Gastrocnemius medialis (tissue), 4 donors: ENCODE results near the gene TCN2. TPM values are rescaled to one million over a fixed set of nuclear protein-coding genes. Genes with fewer than 3 reads are reported as not detected.
"Not testable (repeated sequence)": the region's sequence is repeated elsewhere in the genome, so short reads cannot be mapped to it uniquely, and the experiment has no call there.

Experiments
- ATAC-seq, 2 donors: fragments of 150-250 bp; one replicate each; pipeline ENCODE4 v1.9.1; 2016
- DNase-seq, 2 donors: peaks; one replicate each; pipeline ENCODE4 v3.0.0-alpha.2; 2019
- H3K27ac ChIP-seq, 4 donors: fragments of 200-600 bp; sonication (generic); 1 replicate in 1 of 4; 2 replicates in 3 of 4; pipeline ENCODE4 v1.5.1; 2016 to 2018; ENCODE audit warnings: mild to moderate bottlenecking in 2 of 4, moderate library complexity in 1 of 4
- H3K27me3 ChIP-seq, 3 donors: fragments of 200-600 bp; sonication (generic) in 2 of 3; 1 replicate in 1 of 3; 2 replicates in 2 of 3; pipeline versions ENCODE4 v1.5.1 to v1.6.0; 2016 to 2019; ENCODE audit warnings: mild to moderate bottlenecking in 1 of 3, moderate library complexity in 1 of 3
- H3K36me3 ChIP-seq, 2 donors: fragments of 200-600 bp; sonication (generic) in 1 of 2; one replicate each; pipeline ENCODE4 v1.5.1; 2017 to 2018
- H3K4me1 ChIP-seq, 2 donors: fragments of 200-600 bp; sonication (generic) in 1 of 2; one replicate each; pipeline ENCODE4 v1.5.1; 2016 to 2017; ENCODE audit warnings: mild to moderate bottlenecking in 2 of 2
- H3K4me3 ChIP-seq, 4 donors: fragments of 200-600 bp; sonication (generic) in 3 of 4; 1 replicate in 1 of 4; 2 replicates in 3 of 4; pipeline ENCODE4 v1.5.1; 2016 to 2019; ENCODE audit warnings: mild to moderate bottlenecking in 2 of 4
- H3K9me3 ChIP-seq, 3 donors: fragments of 200-600 bp; sonication (generic) in 2 of 3; 1 replicate in 1 of 3; 2 replicates in 2 of 3; pipeline ENCODE4 v1.5.1; 2016 to 2019
- POLR2A ChIP-seq, 2 donors: fragments of 450-650 bp; IDR thresholded peaks; one replicate each; pipeline ENCODE4 v1.6.1; 2017; ENCODE audit warnings: antibody characterized with exemption in 2 of 2, mild to moderate bottlenecking in 2 of 2, moderate library complexity in 2 of 2
- in situ Hi-C, 4 donors: fragments of 200-750 bp; cut with MboI; loops; one replicate each; pipeline versions ENCODE4 v1.15.0 to v1.8.0; 2017; ENCODE audit warnings: low sequenced_read_pairs in 4 of 4
- intact Hi-C: fragments of 100-400 bp; cut with DNase I; formaldehyde crosslinking; loops from one replicate; pipeline ENCODE4 v1.15.1; 2023; ENCODE audit warnings: low total_unique reads
- total RNA-seq, 4 donors: library from RNA; depleted of rRNA; stranded (reverse); fragments of >200 nt; gene quantifications; one replicate each; pipeline versions ENCODE4 v1.1.0 to v1.2.3, GENCODE V29; 2016
- TF ChIP-seq, protein P1 (sequence below), 5 experiments: fragments of 450-650 bp in 3 of 5; fragments of 200-600 bp in 2 of 5; sonication (generic) in 2 of 5; IDR thresholded peaks in 4 of 5; conservative IDR thresholded peaks in 1 of 5; 1 replicate in 4 of 5; 2 replicates in 1 of 5; pipeline ENCODE4 v1.5.1; 2016 to 2019; ENCODE audit warnings: antibody characterized with exemption in 5 of 5, mild to moderate bottlenecking in 3 of 5, moderate library complexity in 3 of 5

Gene TCN2
- total RNA-seq, 4 donors from 2014 or later, result 5.1 to 12.8 (median 11.7) TPM

DNA sequence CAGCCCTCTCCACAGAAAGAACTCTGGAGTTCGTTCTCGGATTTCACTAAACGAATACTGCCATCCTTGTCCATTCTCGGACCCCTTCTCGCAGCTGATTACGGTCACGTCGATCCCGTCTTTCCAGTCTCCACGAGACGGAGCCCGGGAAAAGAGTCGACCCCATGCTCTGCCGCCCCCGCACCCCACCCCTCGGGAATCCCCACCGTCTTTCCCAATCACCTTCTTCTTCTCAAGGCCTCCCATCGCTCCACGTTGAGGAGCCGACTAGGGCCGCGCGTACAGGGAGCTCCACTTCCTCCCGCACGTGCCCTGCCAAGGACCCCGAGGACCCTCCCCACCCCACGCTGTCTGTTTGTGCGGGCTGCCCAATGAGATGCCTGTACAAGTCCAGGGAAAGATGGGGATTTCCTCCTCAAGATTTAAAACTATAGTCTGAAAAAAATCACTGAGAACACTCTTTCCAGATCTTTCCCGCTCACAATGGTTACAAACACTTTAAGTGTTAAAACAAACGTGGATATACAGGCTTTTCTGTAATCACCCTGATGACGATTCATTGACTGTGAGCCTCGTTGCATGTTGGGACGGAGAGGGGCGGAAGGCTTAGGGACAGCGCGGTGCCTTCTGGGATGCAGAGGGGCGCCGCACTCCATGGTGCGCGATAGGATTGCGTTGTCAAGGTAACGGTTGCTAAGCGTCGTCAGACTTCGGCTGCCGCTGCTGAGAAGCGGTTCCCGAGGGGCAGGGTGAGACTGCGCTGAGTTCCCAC lies 15.2 kb upstream of the TCN2 start, which contains the start of gene PES1:
Gene PES1, minus strand, starts transcription at position 323 of the 772 bp plus-strand sequence. Its CDS starts 77 bp downstream, at position 246.
- no peaks in the 10 kb centered on the region for H3K27me3 ChIP-seq
- TF ChIP-seq POLR2A (IDR thresholded peaks at IDR 0.05), result peak; percentile 44 to 59
- TF ChIP-seq, protein P1, sequence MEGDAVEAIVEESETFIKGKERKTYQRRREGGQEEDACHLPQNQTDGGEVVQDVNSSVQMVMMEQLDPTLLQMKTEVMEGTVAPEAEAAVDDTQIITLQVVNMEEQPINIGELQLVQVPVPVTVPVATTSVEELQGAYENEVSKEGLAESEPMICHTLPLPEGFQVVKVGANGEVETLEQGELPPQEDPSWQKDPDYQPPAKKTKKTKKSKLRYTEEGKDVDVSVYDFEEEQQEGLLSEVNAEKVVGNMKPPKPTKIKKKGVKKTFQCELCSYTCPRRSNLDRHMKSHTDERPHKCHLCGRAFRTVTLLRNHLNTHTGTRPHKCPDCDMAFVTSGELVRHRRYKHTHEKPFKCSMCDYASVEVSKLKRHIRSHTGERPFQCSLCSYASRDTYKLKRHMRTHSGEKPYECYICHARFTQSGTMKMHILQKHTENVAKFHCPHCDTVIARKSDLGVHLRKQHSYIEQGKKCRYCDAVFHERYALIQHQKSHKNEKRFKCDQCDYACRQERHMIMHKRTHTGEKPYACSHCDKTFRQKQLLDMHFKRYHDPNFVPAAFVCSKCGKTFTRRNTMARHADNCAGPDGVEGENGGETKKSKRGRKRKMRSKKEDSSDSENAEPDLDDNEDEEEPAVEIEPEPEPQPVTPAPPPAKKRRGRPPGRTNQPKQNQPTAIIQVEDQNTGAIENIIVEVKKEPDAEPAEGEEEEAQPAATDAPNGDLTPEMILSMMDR (IDR thresholded peaks at IDR 0.05 in 4 of 5, conservative IDR thresholded peaks at IDR 0.05 in 1 of 5), result no peak
- H3K36me3 ChIP-seq, result peaks cover 0 to 23% of the 10 kb centered on the region in 2 donors
- intact Hi-C loops, result loop anchor here (1.0 to 5.0 kb wide), 3 partner anchors 15 to 76 kb away; partner anchors contain the start of genes DUSP18 and SLC35E4
- H3K4me1 ChIP-seq, result peaks cover 13 to 19% of the 10 kb centered on the region in 2 donors
- ATAC-seq, result peak; percentile 100
- peak within 1 kb of the TSS; percentile 78 to 94 (median 86) for H3K27ac ChIP-seq
- in situ Hi-C loops, result no loop called here
- no peaks in the 10 kb centered on the region for H3K9me3 ChIP-seq
- H3K4me3 ChIP-seq, result peak within 1 kb of the TSS; percentile 62 to 94 (median 90)
- peak; percentile 90 to 94 for DNase-seq

DNA sequence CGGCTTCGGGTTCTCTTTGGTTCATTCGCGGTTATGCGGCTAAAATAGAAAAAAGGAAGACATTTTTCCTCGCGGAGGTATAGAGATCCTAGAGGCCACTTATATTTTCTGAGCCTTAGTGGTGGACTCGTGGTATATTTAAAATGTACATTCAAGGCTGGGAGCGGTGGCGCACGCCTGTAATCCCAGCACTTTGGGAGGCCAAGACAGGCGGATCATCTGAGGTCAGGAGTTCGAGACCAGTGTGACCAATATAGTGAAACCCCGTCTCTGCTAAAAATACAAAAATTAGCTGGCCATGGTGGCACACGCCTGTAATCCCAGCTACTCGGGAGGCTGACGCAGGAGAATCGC lies 14.6 kb upstream of the TCN2 start:
- Histone ChIP-seq H3K27ac (peak overlapping the region in 3 of 4 donors; percentile 85 to 94 (median 86)), H3K36me3 (peaks cover 0 to 17% of the 10 kb centered on the region in 2 donors), H3K4me3 (peak overlapping the region; percentile 62 to 94 (median 90)), H3K4me1 (peaks cover 13 to 19% of the 10 kb centered on the region in 2 donors)
- ATAC-seq, in situ Hi-C loops, H3K27me3 ChIP-seq, DNase-seq, H3K9me3 ChIP-seq: not testable (repeated sequence)
- intact Hi-C loops, result loop anchor here (2.0 to 5.0 kb wide), 2 partner anchors 42 to 75 kb away; partner anchors contain the start of genes DUSP18 and SLC35E4

DNA sequence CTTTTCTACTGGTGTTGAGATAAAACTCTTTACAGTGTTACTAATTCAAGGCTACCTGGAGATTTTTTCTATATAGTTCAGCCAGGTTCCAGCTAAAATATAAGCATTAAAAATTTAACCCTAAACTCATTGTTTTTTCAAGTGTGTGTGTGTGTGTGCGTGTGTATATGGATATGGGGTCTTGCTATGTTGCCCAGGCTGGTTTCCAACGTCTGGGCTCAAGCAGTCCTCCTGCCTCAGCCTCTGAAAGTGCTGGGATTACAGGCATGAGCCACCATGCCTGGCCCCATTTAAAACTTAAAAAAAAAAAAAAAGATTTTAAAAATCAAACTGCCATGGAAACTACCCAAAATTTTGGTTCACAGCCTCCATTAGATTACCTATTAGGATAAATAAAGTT lies 10.8 kb upstream of the TCN2 start:
- no peaks in the 10 kb centered on the region for H3K9me3 ChIP-seq
- intact Hi-C loops, result no loop called here
- peaks cover 4% of the 10 kb centered on the region in 2 donors for H3K4me1 ChIP-seq
- no peaks in the 10 kb centered on the region for H3K27me3 ChIP-seq
- H3K4me3 ChIP-seq, result no peak overlapping the region
- ATAC-seq, result no peak
- TF ChIP-seq, protein P1 (IDR thresholded peaks at IDR 0.05 in 4 of 5, conservative IDR thresholded peaks at IDR 0.05 in 1 of 5), result no peak
- TF ChIP-seq POLR2A (IDR thresholded peaks at IDR 0.05), result no peak
- H3K36me3 ChIP-seq, result no peaks in the 10 kb centered on the region
- DNase-seq, result no peak
- H3K27ac ChIP-seq, result no peak overlapping the region
- in situ Hi-C loops, result no loop called here

DNA sequence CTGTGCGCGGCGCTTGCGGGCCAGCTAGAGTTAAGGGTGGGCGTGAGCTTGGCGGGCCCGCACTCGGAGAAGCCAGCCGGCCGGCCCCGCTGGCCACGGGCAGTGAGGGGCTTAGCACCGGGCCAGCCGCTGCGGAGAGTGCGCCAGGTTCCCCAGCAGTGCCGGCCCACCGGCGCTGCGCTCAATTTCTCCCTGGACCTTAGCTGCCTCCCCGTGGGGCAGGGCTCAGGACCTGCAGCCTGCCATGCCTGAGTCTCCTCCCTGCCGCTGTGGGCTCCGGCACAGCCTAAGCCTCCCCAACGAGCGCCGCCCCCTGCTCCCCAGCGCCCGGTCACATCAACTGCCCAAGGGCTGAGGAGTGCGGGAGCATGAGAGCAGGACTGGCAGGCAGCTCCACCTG lies 10.1 kb upstream of the TCN2 start:
- no peak for ATAC-seq
- no peak overlapping the region for H3K4me3 ChIP-seq

DNA sequence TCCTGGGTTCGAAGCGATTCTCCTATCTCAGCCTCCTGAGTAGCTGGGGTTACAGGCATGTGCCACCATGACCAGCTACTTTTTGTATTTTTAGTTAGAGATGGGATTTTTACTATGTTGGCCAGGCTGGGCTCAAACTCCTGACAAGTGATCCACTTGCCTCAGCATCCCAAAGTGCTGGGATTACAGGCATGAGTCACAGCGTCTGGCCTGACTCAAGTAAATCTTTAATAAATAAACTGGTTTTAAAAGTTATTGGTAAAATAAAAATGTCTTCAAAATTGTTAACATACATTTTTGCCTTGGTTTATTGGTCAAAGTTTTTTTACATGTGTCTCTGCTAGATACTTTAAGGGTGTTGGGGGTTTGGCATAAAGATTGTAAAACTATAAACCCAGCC lies 8.0 kb upstream of the TCN2 start:
- no peak overlapping the region for H3K4me3 ChIP-seq
- in situ Hi-C loops (no loop called here), intact Hi-C loops (no loop called here)
- H3K4me1 ChIP-seq, result no peaks in the 10 kb centered on the region
- no peak for DNase-seq
- no peaks in the 10 kb centered on the region for H3K9me3 ChIP-seq
- ATAC-seq, result no peak
- H3K27ac ChIP-seq, result no peak overlapping the region
- no peaks in the 10 kb centered on the region for H3K27me3 ChIP-seq
- TF ChIP-seq, protein P1 (IDR thresholded peaks at IDR 0.05 in 4 of 5, conservative IDR thresholded peaks at IDR 0.05 in 1 of 5), result no peak
- no peak for TF ChIP-seq POLR2A (IDR thresholded peaks at IDR 0.05)
- peaks cover 0 to 3% of the 10 kb centered on the region in 2 donors for H3K36me3 ChIP-seq

More for the DNA sequence above, 10.1 kb upstream of the TCN2 start:
- TF ChIP-seq, protein P1 (IDR thresholded peaks at IDR 0.05 in 4 of 5, conservative IDR thresholded peaks at IDR 0.05 in 1 of 5), result no peak
- TF ChIP-seq POLR2A (IDR thresholded peaks at IDR 0.05), result no peak
- DNase-seq, result no peak
- in situ Hi-C loops, result no loop called here
- Histone ChIP-seq H3K4me1 (peaks cover 4% of the 10 kb centered on the region in 2 donors), H3K36me3 (no peaks in the 10 kb centered on the region), H3K27me3 (no peaks in the 10 kb centered on the region), H3K27ac (no peak overlapping the region), H3K9me3 (no peaks in the 10 kb centered on the region)
- intact Hi-C loops, result no loop called here
